ENCODE measurements around the gene STOX1. TPM values are rescaled to one million over a fixed set of nuclear protein-coding genes. Genes with fewer than 3 reads are reported as not detected.
A peak's percentile ranks its signal among the peaks of the same experiment; 100 is the strongest.

Gene STOX1
- total and polyA plus RNA-seq, 2 of the 8 experiments (the other 6 are each of a cell fraction or from before 2014, with no cell fraction given), result 0.92 to 2.6 TPM

DNA sequence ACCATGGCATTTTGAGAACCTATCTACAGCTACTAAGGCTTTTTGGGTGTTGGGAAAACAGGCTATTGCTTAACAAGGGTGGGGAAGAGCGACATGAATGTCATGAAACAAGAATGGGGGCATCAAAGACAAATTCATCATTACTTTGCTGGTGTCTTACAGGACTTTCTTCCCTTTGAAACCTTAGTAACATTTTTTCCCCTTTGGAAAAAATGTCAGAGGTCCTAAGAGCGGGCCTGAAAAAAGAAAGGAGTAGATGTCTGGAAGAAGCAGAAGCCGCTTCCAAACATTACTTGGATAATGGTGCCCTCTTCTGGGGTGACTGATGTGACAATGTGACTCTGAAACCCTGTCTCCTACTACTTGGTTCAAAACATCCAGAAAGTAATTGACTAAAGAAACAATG is 70.0 kb downstream of the STOX1 start:
- ChIA-PET CTCF (ENCODE audit: partially characterized antibody) (interaction anchor here (0.6 to 5.2 kb wide), 25 partner anchors 10 to 468 kb away, joined by 3 to 40 read pairs (median 5); no protein-coding TSS in a partner anchor), POLR2A (ENCODE audit: partially characterized antibody) (interaction anchor here (1.0 to 1.1 kb wide), 2 partner anchors 59 to 64 kb away, joined by 3 read pairs; partner anchors contain the start of gene DDX21)
- no peaks in the 10 kb centered on the region for H3K79me1 ChIP-seq (ENCODE audit: low read depth, low read length)
- H2AFZ ChIP-seq (ENCODE audit: low read length), result peak overlapping the region; percentile 94; the same call in 1 of the 2 replicates
- no peak overlapping the region for H2BK15ac ChIP-seq (ENCODE audit: low read length)
- no peak overlapping the region for H2BK5ac ChIP-seq (ENCODE audit: low read depth, low read length)
- FAIRE-seq (no peak), DNase-seq (ENCODE audit: low read depth in 1 of 2, low spot score in 2 of 2) (peak in 1 of 2 experiments; percentile 59)
- TF ChIP-seq CTCF (IDR thresholded peaks at IDR 0.05; ENCODE audit: control extremely low read depth in 1 of 3, insufficient read depth in 1 of 3, low read depth in 1 of 3, low read length in 3 of 3) (peak in 2 of 3 experiments; percentile 63; a peak in 3 of 4 replicates), RAD21 (IDR thresholded peaks at IDR 0.05 in 1 of 2, conservative IDR thresholded peaks at IDR 0.05 in 1 of 2; ENCODE audit: low read depth in 2 of 2, low read length in 2 of 2) (peak; percentile 93 to 94), TAF7 (optimal IDR thresholded peaks at IDR 0.05; ENCODE audit: borderline replicate concordance, low read depth, low read length) (no peak)
- H3K27ac ChIP-seq (ENCODE audit: low read depth, low read length), result no peak overlapping the region
- H3K23ac ChIP-seq (ENCODE audit: insufficient read length), result no peak overlapping the region
- no peak overlapping the region for H3K4ac ChIP-seq (replicated peaks; ENCODE audit: insufficient read length, low read depth, low read length)
- H3K9ac ChIP-seq (replicated peaks in 1 of 4; ENCODE audit: extremely low read depth in 1 of 4, low read depth in 3 of 4, low read length in 3 of 4), result no peak overlapping the region
- no peaks in the 10 kb centered on the region for H3K36me3 ChIP-seq (ENCODE audit: control insufficient read depth in 2 of 4, insufficient read depth in 4 of 4, low read length in 3 of 4)
- peaks cover 0 to 9% of the 10 kb centered on the region in 2 experiments; a peak in 3 of 4 replicates for H3K79me2 ChIP-seq (ENCODE audit: control insufficient read depth in 1 of 2, insufficient read depth in 2 of 2, low read length in 2 of 2)
- H2BK20ac ChIP-seq (ENCODE audit: low read length), result no peak overlapping the region
- H3K56ac ChIP-seq (replicated peaks; ENCODE audit: insufficient read length, low read depth, low read length), result no peak overlapping the region
- no peak overlapping the region for H4K8ac ChIP-seq (ENCODE audit: extremely low read depth, insufficient read depth, low read length)
- H2BK120ac ChIP-seq (replicated peaks; ENCODE audit: low read depth, low read length), result no peak overlapping the region
- no peak overlapping the region for H2BK12ac ChIP-seq (ENCODE audit: low read depth, low read length)
- no peak overlapping the region for H3K18ac ChIP-seq (ENCODE audit: extremely low read depth, low read length)
- H4K5ac ChIP-seq (ENCODE audit: insufficient read length, low read depth, low read length), result no peak overlapping the region
- H3K4me3 ChIP-seq (ENCODE audit: extremely low read depth in 1 of 4, insufficient read depth in 2 of 4, low read depth in 3 of 4, low read length in 4 of 4), result no peak overlapping the region
- H2AK5ac ChIP-seq (ENCODE audit: low read depth, low read length), result no peak overlapping the region
- WGBS, 2 experiments (ENCODE audit: extremely low coverage in 1 of 2, insufficient coverage in 1 of 2, insufficient read length in 1 of 2, insufficient replicate concordance in 2 of 2, low coverage in 1 of 2, low lambda C conversion rate in 2 of 2, missing lambda C conversion rate in 1 of 2), result 56% methylated on average over 3 of the region's 3 CpGs; no CpG with 5 or more reads in 1 of the 2 experiments
- peaks cover 0 to 6% (median 4%) of the 10 kb centered on the region in 4 experiments; a peak in 5 of 7 replicates for H3K4me1 ChIP-seq (replicated peaks in 1 of 4; ENCODE audit: control insufficient read depth in 3 of 4, insufficient read depth in 4 of 4, low read length in 3 of 4)
- no peaks in the 10 kb centered on the region for H3K9me3 ChIP-seq (ENCODE audit: insufficient read depth in 2 of 2, low read depth in 1 of 2, low read length in 1 of 2)
- H3K27me3 ChIP-seq (replicated peaks in 1 of 4; ENCODE audit: control insufficient read depth in 3 of 4, extremely low read depth in 1 of 4, insufficient read depth in 3 of 4, low read length in 3 of 4), result no peaks in the 10 kb centered on the region
- peaks cover 6% of the 10 kb centered on the region for H3K23me2 ChIP-seq (ENCODE audit: low read depth, low read length)
- H4K20me1 ChIP-seq (replicated peaks in 1 of 2; ENCODE audit: control insufficient read depth in 1 of 2, insufficient read depth in 2 of 2, low read length in 2 of 2), result no peaks in the 10 kb centered on the region
- no peak overlapping the region for H4K91ac ChIP-seq (replicated peaks; ENCODE audit: insufficient read length, low read length)
- H3K14ac ChIP-seq (ENCODE audit: insufficient read length), result no peak overlapping the region
- no peak overlapping the region for H3K4me2 ChIP-seq (ENCODE audit: insufficient read depth in 1 of 2, low read depth in 2 of 2, low read length in 2 of 2)

Measured in H1 (cell line).